Astrocyte of the hippocampus (primary cell): ENCODE data around the gene ANKDD1B.
"Not testable (repeated sequence)": the region's sequence is repeated elsewhere in the genome, so short reads cannot be mapped to it uniquely, and the experiment has no call there.

ENCODE experiments used
- DNase-seq: peaks from one replicate; pipeline ENCODE4 v3.0.0; 2011; ENCODE audit warnings: low read depth, low spot score

ANKDD1B gene

GRCh38 chr5:75611311-75612225 lies at the start of gene ANKDD1B:
Gene ANKDD1B (plus strand): TSS chr5:75611453. CDS start chr5:75611635, 182 bp downstream.
- peak; percentile 61 for DNase-seq

- peak; percentile 81 for DNase-seq
Measured at GRCh38 chr5:75565991-75566709, 45.1 kb upstream of the ANKDD1B start.

- peak; percentile 90 for DNase-seq
Measured at GRCh38 chr5:75566710-75567309, 44.4 kb upstream of the ANKDD1B start.

GRCh38 chr5:75567710-75568109 lies 43.5 kb upstream of the ANKDD1B start:
- DNase-seq, result peak; percentile 28

- no peak for DNase-seq
Measured at GRCh38 chr5:75568202-75568601, 43.1 kb upstream of the ANKDD1B start.

- DNase-seq, result no peak
Measured at GRCh38 chr5:75571547-75571946, 39.7 kb upstream of the ANKDD1B start.

GRCh38 chr5:75574791-75575190 lies 36.5 kb upstream of the ANKDD1B start:
- peak; percentile 34 for DNase-seq

GRCh38 chr5:75578280-75578679 lies 33.0 kb upstream of the ANKDD1B start:
- DNase-seq, result not testable (repeated sequence)

GRCh38 chr5:75584641-75585040 lies 26.6 kb upstream of the ANKDD1B start:
- no peak for DNase-seq

- DNase-seq, result no peak
Measured at GRCh38 chr5:75588666-75589065, 22.6 kb upstream of the ANKDD1B start.

- DNase-seq, result no peak
Measured at GRCh38 chr5:75600535-75600934, 10.7 kb upstream of the ANKDD1B start.

GRCh38 chr5:75601567-75601966 lies 9.7 kb upstream of the ANKDD1B start:
- DNase-seq, result no peak

- no peak for DNase-seq
Measured at GRCh38 chr5:75601996-75602395, 9.3 kb upstream of the ANKDD1B start.

GRCh38 chr5:75603371-75603770 lies 7.9 kb upstream of the ANKDD1B start:
- peak; percentile 23 for DNase-seq

- no peak for DNase-seq
Measured at GRCh38 chr5:75603821-75604220, 7.4 kb upstream of the ANKDD1B start.

- not testable (repeated sequence) for DNase-seq
Measured at GRCh38 chr5:75607341-75607740, 3.9 kb upstream of the ANKDD1B start.

- no peak for DNase-seq
Measured at GRCh38 chr5:75608870-75609269, 2.4 kb upstream of the ANKDD1B start.

GRCh38 chr5:75610201-75610600 lies 1.1 kb upstream of the ANKDD1B start:
- no peak for DNase-seq

GRCh38 chr5:75610859-75611310 lies 368 bp upstream of the ANKDD1B start:
- not testable (repeated sequence) for DNase-seq

GRCh38 chr5:75612226-75612569 lies 945 bp downstream of the ANKDD1B start:
- no peak for DNase-seq

GRCh38 chr5:75612901-75613300 lies 1.6 kb downstream of the ANKDD1B start:
- no peak for DNase-seq

GRCh38 chr5:75614176-75614575 lies 2.9 kb downstream of the ANKDD1B start:
- DNase-seq, result no peak
